SK-N-SH (cell line): ENCODE measurements around the gene PSPC1. TPM values are rescaled to one million over a fixed set of nuclear protein-coding genes. Genes with fewer than 3 reads are reported as not detected.

Experiments
- CTCF ChIA-PET: fragments of 300-600, 350-600 bp; formaldehyde crosslinking; extraction: SDS; loops from one replicate; lab custom pipeline; 2021; lab: Yijun Ruan, JAX
- POLR2A ChIA-PET: fragments of 350-600 bp; sonication (Branson Sonifier 250); formaldehyde crosslinking; extraction: SDS; loops from one replicate; lab custom pipeline; 2020; ENCODE audit warnings: antibody characterized with exemption, inconsistent platforms; lab: Yijun Ruan, JAX
- DNase-seq: peaks from one replicate; pipeline ENCODE4 v3.0.0; 2012
- H2AFZ ChIP-seq: fragments of 200-600 bp; sonication (generic); 2 replicates; pipeline ENCODE4 v1.8.1; 2016; ENCODE audit warnings: antibody characterized with exemption, mild to moderate bottlenecking, low read depth
- H3F3A ChIP-seq: fragments of 200-600 bp; sonication (generic); replicated peaks from 2 replicates; pipeline ENCODE3; 2016; ENCODE audit warnings: antibody characterized with exemption, mild to moderate bottlenecking; ENCODE audit not compliant: insufficient read depth
- H3K27ac ChIP-seq, 2 experiments: fragments of 200-500 bp in 1 of 2; fragments of 200-600 bp in 1 of 2; sonication (Bioruptor generic) in 1 of 2; sonication (generic), shearing (Covaris generic) in 1 of 2; 2 replicates each; pipeline versions ENCODE4 v1.5.1 to v1.6.1; 2014 to 2016; ENCODE audit warnings: low read depth in 2 of 2, inconsistent platforms in 1 of 2, low read length in 1 of 2, mild to moderate bottlenecking in 1 of 2, mixed read lengths in 1 of 2
- H3K27me3 ChIP-seq: fragments of 200-600 bp; sonication (generic), shearing (Covaris generic); 2 replicates; pipeline ENCODE4 v1.6.1; 2016; ENCODE audit warnings: mixed run types; ENCODE audit not compliant: insufficient read depth
- H3K36me3 ChIP-seq, 2 experiments: fragments of 200-500 bp in 1 of 2; fragments of 200-600 bp in 1 of 2; sonication (Bioruptor generic) in 1 of 2; sonication (generic) in 1 of 2; replicated peaks in 1 of 2; 2 replicates each; pipeline versions ENCODE3 to v1.5.1; 2014 to 2016; ENCODE audit warnings: low read length in 1 of 2, mild to moderate bottlenecking in 1 of 2; ENCODE audit not compliant: insufficient read depth in 2 of 2, control insufficient read depth in 1 of 2
- H3K4me1 ChIP-seq, 2 experiments: fragments of 200-500 bp in 1 of 2; fragments of 200-600 bp in 1 of 2; sonication (Bioruptor generic) in 1 of 2; sonication (generic), shearing (Covaris generic) in 1 of 2; 2 replicates each; pipeline versions ENCODE4 v1.5.1 to v1.6.1; 2014 to 2016; ENCODE audit warnings: low read depth in 1 of 2, low read length in 1 of 2, mixed run types in 1 of 2; ENCODE audit not compliant: insufficient read depth in 2 of 2, control insufficient read depth in 1 of 2
- H3K4me2 ChIP-seq: fragments of 200-600 bp; sonication (generic), shearing (Covaris generic); 2 replicates; pipeline ENCODE4 v1.6.1; 2017; ENCODE audit warnings: mixed run types
- H3K4me3 ChIP-seq, 2 experiments: fragments of 200-500 bp in 1 of 2; fragments of 200-600 bp in 1 of 2; sonication (Bioruptor generic) in 1 of 2; sonication (generic), shearing (Covaris generic) in 1 of 2; 2 replicates each; pipeline versions ENCODE4 v1.5.1 to v1.8.1; 2014 to 2016; ENCODE audit warnings: low read depth in 2 of 2, inconsistent platforms in 1 of 2, low read length in 1 of 2, mild to moderate bottlenecking in 1 of 2, mixed read lengths in 1 of 2, moderate library complexity in 1 of 2
- H3K79me2 ChIP-seq: fragments of 200-600 bp; sonication (generic); 2 replicates; pipeline ENCODE4 v1.8.1; 2017; ENCODE audit warnings: mild to moderate bottlenecking; ENCODE audit not compliant: insufficient read depth
- H3K9ac ChIP-seq: fragments of 200-600 bp; sonication (generic); 2 replicates; pipeline ENCODE4 v1.6.1; 2017; ENCODE audit warnings: mixed run types
- H3K9me2 ChIP-seq: fragments of 200-600 bp; sonication (generic); 2 replicates; pipeline ENCODE4 v1.6.1; 2017; ENCODE audit warnings: mixed run types
- H3K9me3 ChIP-seq: fragments of 200-600 bp; sonication (generic); 2 replicates; pipeline ENCODE4 v1.6.1; 2017; ENCODE audit warnings: mixed run types, mild to moderate bottlenecking, moderate library complexity
- H4K20me1 ChIP-seq: fragments of 200-600 bp; sonication (generic); 2 replicates; pipeline ENCODE4 v1.6.1; 2017; ENCODE audit warnings: mild to moderate bottlenecking, mixed run types; ENCODE audit not compliant: insufficient read depth
- CHD2 ChIP-seq: fragments of 150-350 bp; IDR thresholded peaks from 2 replicates; pipeline ENCODE4 v1.6.1; 2018; ENCODE audit warnings: low read length; ENCODE audit not compliant: partially characterized antibody
- EP300 ChIP-seq, 2 experiments: IDR thresholded peaks; 2 replicates each; pipeline versions ENCODE4 v1.4.0 to v1.6.1; 2012; ENCODE audit warnings: borderline replicate concordance in 1 of 2, low read depth in 1 of 2, low read length in 1 of 2
- FOSL2 ChIP-seq: IDR thresholded peaks from 2 replicates; pipeline ENCODE4 v1.4.0; 2012; ENCODE audit warnings: low read depth, mild to moderate bottlenecking, moderate library complexity, borderline replicate concordance
- FOXJ3 ChIP-seq: sonication (generic); formaldehyde crosslinking; IDR thresholded peaks from 2 replicates; pipeline ENCODE4 v1.5.1; 2020; ENCODE audit warnings: mild to moderate bottlenecking, missing genetic modification reagents
- FOXM1 ChIP-seq: IDR thresholded peaks from 2 replicates; pipeline ENCODE4 v1.4.0; 2012; ENCODE audit warnings: low read depth, mild to moderate bottlenecking
- GATA2 ChIP-seq: sonication (generic); formaldehyde crosslinking; IDR thresholded peaks from 2 replicates; pipeline ENCODE4 v1.5.0; 2020; ENCODE audit warnings: mild to moderate bottlenecking, missing genetic modification reagents
- JUND ChIP-seq: IDR thresholded peaks from 2 replicates; pipeline ENCODE4 v1.4.0; 2012
- NRF1 ChIP-seq: IDR thresholded peaks from 2 replicates; pipeline ENCODE4 v1.6.1; 2012; ENCODE audit warnings: low read depth, mild to moderate bottlenecking, low read length
- POLR2AphosphoS5 ChIP-seq: IDR thresholded peaks from 2 replicates; pipeline ENCODE4 v1.6.1; 2012; ENCODE audit warnings: low read depth, low read length
- RAD21 ChIP-seq: IDR thresholded peaks from 2 replicates; pipeline ENCODE4 v1.6.1; 2012; ENCODE audit warnings: mild to moderate bottlenecking, low read length
- SIN3A ChIP-seq: IDR thresholded peaks from 2 replicates; pipeline ENCODE4 v1.6.1; 2012; ENCODE audit warnings: low read depth, mild to moderate bottlenecking, low read length, moderate library complexity, borderline replicate concordance
- YY1 ChIP-seq: IDR thresholded peaks from 2 replicates; pipeline ENCODE4 v1.4.0; 2012; ENCODE audit warnings: low read depth, mild to moderate bottlenecking
- WGBS: methylation state at CpG from one replicate; pipeline ENCODE4 v1.1.6; 2017; ENCODE audit warnings: low lambda C conversion rate; 5-methylcytosine and 5-hydroxymethylcytosine counted together
- polyA plus RNA-seq, 3 experiments: library from polyadenylated mRNA; depleted of rRNA; stranded (reverse); fragments of >200 nt; gene quantifications; 2 replicates each; pipeline ENCODE4 v1.2.3, GENCODE V29; 2012
- TF ChIP-seq, protein P1 (sequence below): IDR thresholded peaks from 2 replicates; pipeline ENCODE4 v1.4.0; 2012; ENCODE audit warnings: low read depth, borderline replicate concordance
- TF ChIP-seq, protein P2 (sequence below): IDR thresholded peaks from 2 replicates; pipeline ENCODE4 v1.6.1; 2012; ENCODE audit warnings: mild to moderate bottlenecking, low read depth, low read length, moderate library complexity
- TF ChIP-seq, protein P3 (sequence below): IDR thresholded peaks from 2 replicates; pipeline ENCODE4; 2012
- TF ChIP-seq, protein P4 (sequence below): IDR thresholded peaks from 2 replicates; pipeline ENCODE4 v1.4.0; 2012; ENCODE audit warnings: low read depth
- TF ChIP-seq, protein P5 (sequence below): fragments of 150-350 bp; IDR thresholded peaks from 2 replicates; pipeline ENCODE4 v1.6.1; 2017; ENCODE audit warnings: antibody characterized with exemption, low read length, low read depth, borderline replicate concordance
- TF ChIP-seq, protein P6 (sequence below): IDR thresholded peaks from 2 replicates; pipeline ENCODE4 v1.4.0; 2012; ENCODE audit warnings: low read depth, borderline replicate concordance
- TF ChIP-seq, protein P7 (sequence below): fragments of 200-600 bp; sonication (generic); IDR thresholded peaks from 2 replicates; pipeline ENCODE4 v1.6.1; 2017; ENCODE audit warnings: antibody characterized with exemption, mild to moderate bottlenecking, moderate library complexity

The PSPC1 gene
- polyA plus RNA-seq, 1 of the 3 experiments (the other 2 are of a cell fraction) = 35.2 TPM

DNA sequence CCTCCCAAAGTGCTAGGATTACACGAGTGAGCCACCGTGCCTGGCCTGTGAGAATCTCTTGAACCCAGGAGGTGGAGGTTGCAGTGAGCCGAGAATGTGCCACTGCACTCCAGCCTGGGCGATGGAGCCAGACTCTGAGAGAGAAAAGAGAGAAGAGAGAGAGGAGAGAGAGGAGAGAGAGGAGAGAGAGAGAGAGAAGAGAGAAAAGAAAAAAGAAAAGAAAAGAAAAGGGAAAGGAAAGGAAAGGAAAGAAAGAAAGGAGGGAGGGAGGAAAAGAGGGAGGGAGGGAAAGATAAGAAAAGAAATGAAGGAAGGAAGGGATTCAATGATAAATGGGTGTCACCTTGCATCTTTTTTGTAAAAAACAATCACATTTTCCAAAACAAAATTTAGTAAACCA is 23.0 kb upstream of the PSPC1 start (continued):
- TF ChIP-seq, protein P1, sequence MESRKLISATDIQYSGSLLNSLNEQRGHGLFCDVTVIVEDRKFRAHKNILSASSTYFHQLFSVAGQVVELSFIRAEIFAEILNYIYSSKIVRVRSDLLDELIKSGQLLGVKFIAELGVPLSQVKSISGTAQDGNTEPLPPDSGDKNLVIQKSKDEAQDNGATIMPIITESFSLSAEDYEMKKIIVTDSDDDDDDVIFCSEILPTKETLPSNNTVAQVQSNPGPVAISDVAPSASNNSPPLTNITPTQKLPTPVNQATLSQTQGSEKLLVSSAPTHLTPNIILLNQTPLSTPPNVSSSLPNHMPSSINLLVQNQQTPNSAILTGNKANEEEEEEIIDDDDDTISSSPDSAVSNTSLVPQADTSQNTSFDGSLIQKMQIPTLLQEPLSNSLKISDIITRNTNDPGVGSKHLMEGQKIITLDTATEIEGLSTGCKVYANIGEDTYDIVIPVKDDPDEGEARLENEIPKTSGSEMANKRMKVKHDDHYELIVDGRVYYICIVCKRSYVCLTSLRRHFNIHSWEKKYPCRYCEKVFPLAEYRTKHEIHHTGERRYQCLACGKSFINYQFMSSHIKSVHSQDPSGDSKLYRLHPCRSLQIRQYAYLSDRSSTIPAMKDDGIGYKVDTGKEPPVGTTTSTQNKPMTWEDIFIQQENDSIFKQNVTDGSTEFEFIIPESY = no peak
- TF ChIP-seq, protein P2, sequence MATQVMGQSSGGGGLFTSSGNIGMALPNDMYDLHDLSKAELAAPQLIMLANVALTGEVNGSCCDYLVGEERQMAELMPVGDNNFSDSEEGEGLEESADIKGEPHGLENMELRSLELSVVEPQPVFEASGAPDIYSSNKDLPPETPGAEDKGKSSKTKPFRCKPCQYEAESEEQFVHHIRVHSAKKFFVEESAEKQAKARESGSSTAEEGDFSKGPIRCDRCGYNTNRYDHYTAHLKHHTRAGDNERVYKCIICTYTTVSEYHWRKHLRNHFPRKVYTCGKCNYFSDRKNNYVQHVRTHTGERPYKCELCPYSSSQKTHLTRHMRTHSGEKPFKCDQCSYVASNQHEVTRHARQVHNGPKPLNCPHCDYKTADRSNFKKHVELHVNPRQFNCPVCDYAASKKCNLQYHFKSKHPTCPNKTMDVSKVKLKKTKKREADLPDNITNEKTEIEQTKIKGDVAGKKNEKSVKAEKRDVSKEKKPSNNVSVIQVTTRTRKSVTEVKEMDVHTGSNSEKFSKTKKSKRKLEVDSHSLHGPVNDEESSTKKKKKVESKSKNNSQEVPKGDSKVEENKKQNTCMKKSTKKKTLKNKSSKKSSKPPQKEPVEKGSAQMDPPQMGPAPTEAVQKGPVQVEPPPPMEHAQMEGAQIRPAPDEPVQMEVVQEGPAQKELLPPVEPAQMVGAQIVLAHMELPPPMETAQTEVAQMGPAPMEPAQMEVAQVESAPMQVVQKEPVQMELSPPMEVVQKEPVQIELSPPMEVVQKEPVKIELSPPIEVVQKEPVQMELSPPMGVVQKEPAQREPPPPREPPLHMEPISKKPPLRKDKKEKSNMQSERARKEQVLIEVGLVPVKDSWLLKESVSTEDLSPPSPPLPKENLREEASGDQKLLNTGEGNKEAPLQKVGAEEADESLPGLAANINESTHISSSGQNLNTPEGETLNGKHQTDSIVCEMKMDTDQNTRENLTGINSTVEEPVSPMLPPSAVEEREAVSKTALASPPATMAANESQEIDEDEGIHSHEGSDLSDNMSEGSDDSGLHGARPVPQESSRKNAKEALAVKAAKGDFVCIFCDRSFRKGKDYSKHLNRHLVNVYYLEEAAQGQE = no peak
- TF ChIP-seq SIN3A (no peak), FOSL2 (no peak), JUND (no peak)
- TF ChIP-seq, protein P3, sequence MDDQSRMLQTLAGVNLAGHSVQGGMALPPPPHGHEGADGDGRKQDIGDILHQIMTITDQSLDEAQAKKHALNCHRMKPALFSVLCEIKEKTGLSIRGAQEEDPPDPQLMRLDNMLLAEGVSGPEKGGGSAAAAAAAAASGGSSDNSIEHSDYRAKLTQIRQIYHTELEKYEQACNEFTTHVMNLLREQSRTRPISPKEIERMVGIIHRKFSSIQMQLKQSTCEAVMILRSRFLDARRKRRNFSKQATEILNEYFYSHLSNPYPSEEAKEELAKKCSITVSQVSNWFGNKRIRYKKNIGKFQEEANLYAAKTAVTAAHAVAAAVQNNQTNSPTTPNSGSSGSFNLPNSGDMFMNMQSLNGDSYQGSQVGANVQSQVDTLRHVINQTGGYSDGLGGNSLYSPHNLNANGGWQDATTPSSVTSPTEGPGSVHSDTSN = no peak

DNA sequence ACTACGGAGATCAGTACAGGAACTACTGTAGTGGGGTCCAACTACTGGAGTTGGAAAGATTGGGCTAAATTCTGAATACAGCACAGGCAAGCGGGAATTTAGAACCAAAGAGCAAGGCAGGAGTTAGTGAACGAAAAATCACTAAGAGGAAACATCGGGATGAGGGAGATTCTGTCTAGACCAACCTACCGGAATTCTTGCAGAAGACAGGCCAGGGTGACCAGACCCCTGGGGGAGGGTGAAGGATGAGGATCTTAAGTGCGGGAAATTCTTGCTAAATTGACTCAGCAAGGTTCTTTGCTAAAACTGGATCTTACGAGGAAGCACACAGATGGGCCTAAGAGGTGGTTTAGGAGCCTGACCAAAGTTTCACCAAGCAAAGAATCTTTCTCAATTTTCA is 13.2 kb upstream of the PSPC1 start:
- Histone ChIP-seq H2AFZ (no peak overlapping the region), H3K27me3 (no peaks in the 10 kb centered on the region), H3K4me2 (no peak overlapping the region), H3K27ac (no peak overlapping the region), H3K4me1 (no peaks in the 10 kb centered on the region), H3K9ac (no peak overlapping the region), H3K9me3 (no peaks in the 10 kb centered on the region), H3K36me3 (no peaks in the 10 kb centered on the region), H3K4me3 (no peak overlapping the region), H3K9me2 (no peaks in the 10 kb centered on the region), H3K79me2 (no peaks in the 10 kb centered on the region), H4K20me1 (no peaks in the 10 kb centered on the region), H3F3A (peaks cover 9% of the 10 kb centered on the region)
- ChIA-PET CTCF (no interaction called here), POLR2A (no interaction called here)
- WGBS = 97% methylated on average over 7 of the region's 7 CpGs
- no peak for DNase-seq
- TF ChIP-seq, protein P1 = no peak
- TF ChIP-seq, protein P4, sequence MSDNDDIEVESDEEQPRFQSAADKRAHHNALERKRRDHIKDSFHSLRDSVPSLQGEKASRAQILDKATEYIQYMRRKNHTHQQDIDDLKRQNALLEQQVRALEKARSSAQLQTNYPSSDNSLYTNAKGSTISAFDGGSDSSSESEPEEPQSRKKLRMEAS = no peak
- TF ChIP-seq, protein P5, sequence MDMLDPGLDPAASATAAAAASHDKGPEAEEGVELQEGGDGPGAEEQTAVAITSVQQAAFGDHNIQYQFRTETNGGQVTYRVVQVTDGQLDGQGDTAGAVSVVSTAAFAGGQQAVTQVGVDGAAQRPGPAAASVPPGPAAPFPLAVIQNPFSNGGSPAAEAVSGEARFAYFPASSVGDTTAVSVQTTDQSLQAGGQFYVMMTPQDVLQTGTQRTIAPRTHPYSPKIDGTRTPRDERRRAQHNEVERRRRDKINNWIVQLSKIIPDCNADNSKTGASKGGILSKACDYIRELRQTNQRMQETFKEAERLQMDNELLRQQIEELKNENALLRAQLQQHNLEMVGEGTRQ = no peak
- TF ChIP-seq, protein P6, sequence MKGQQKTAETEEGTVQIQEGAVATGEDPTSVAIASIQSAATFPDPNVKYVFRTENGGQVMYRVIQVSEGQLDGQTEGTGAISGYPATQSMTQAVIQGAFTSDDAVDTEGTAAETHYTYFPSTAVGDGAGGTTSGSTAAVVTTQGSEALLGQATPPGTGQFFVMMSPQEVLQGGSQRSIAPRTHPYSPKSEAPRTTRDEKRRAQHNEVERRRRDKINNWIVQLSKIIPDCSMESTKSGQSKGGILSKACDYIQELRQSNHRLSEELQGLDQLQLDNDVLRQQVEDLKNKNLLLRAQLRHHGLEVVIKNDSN = no peak
- TF ChIP-seq EP300 (IDR thresholded peaks at IDR 0.05; ENCODE audit: borderline replicate concordance in 1 of 2, low read depth in 1 of 2, low read length in 1 of 2) = no peak
- TF ChIP-seq NRF1 = no peak
- TF ChIP-seq YY1 = no peak
- no peak for TF ChIP-seq CHD2
- no peak for TF ChIP-seq FOXM1
- no peak for TF ChIP-seq RAD21
- no peak for TF ChIP-seq POLR2AphosphoS5
- no peak for TF ChIP-seq JUND
- no peak for TF ChIP-seq FOXJ3 (CRISPR knock-in tag)
- TF ChIP-seq GATA2 (CRISPR knock-in tag) = no peak
- TF ChIP-seq, protein P7, sequence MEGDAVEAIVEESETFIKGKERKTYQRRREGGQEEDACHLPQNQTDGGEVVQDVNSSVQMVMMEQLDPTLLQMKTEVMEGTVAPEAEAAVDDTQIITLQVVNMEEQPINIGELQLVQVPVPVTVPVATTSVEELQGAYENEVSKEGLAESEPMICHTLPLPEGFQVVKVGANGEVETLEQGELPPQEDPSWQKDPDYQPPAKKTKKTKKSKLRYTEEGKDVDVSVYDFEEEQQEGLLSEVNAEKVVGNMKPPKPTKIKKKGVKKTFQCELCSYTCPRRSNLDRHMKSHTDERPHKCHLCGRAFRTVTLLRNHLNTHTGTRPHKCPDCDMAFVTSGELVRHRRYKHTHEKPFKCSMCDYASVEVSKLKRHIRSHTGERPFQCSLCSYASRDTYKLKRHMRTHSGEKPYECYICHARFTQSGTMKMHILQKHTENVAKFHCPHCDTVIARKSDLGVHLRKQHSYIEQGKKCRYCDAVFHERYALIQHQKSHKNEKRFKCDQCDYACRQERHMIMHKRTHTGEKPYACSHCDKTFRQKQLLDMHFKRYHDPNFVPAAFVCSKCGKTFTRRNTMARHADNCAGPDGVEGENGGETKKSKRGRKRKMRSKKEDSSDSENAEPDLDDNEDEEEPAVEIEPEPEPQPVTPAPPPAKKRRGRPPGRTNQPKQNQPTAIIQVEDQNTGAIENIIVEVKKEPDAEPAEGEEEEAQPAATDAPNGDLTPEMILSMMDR = no peak
